ENCODE data around the gene ITK.

ITK gene

DNA sequence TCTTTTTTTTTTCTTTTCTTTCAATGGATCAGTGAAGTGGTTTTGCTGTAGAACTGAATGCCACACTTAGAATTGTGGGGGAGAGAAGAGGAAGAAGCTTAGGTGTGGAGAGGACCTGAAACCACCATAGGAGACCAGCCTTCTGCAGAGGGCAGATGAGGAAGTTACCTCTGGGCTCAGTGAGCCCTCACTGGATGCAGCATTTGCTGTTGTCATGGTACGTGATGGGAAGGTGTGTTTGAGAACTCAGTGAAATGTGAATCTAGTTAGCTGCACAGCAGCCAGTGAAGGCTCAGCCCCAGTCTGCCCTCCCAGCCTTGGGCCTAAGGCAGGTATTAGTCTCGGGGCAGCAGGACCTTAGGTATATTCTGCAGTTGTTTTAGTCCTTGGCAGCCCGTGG is 102.8 kb downstream of the ITK start:
- no peak for DNase-seq (ENCODE audit: low spot score)

DNA sequence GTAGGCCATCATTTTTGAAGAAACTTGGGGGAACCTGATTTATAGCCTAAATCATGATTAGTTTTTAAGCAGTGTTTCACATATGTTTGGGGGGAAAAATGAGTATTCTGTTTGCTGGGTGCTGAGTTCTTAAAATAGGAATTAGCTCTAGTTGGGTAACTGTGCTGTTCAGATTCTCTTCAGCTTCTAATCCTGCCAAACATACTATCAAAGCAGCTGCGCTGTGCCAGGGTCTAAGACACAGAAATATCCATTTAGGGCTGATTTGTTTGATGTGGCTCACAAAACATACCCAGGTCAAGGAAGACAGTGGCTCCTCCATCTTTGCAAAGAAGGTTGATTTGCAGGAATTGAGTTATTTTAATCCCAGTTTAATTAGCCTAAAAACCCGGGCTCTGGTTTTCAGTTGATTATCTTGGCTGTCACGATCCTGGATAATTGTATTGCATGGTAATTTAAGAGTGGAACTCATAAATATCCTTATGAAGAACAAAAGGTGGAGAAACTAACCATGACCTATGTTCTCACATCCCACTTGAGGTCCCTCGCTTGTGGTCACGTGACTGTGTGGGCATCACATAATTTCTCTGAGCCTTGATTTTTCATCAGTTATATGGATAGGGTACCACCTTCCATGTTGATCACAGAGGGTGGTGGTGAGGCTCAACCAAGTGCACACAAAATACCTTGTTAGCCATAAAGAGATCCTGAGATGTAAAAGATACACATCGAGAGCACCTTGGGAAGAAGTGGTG is 104.0 kb downstream of the ITK start:
- no peak for DNase-seq (ENCODE audit: low spot score)

DNA sequence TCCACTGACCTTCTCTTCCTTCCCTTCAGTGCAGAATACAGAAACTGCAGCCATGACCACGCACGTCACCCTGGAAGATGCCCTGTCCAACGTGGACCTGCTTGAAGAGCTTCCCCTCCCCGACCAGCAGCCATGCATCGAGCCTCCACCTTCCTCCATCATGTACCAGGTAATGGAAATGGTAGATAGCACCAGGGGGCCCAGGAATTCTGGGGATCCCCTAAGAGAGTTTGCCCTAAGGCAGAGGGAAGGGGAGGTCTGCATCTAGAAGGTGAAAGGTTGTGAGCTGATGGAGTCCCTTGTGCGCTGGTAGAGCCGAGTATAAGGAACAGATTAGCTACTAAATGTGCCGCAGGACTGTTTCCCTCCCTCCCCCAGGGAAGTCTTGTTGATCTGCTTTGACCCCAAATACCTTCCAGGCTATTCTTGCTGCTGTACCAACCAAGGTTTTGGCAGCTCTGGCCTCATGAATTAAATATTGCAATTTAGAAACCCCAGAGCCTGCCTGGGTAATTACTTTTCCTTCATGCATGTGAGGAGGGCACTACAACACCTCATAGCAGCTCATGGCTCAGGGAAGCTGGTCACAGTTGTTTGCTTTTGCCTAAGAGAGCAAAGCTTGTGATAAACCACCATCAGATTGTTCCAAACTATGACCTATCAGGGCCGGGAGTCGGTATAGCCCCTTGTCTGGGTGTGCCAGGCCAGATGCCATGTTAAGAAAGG is 104.8 kb downstream of the ITK start:
- DNase-seq (ENCODE audit: low spot score): no peak

DNA sequence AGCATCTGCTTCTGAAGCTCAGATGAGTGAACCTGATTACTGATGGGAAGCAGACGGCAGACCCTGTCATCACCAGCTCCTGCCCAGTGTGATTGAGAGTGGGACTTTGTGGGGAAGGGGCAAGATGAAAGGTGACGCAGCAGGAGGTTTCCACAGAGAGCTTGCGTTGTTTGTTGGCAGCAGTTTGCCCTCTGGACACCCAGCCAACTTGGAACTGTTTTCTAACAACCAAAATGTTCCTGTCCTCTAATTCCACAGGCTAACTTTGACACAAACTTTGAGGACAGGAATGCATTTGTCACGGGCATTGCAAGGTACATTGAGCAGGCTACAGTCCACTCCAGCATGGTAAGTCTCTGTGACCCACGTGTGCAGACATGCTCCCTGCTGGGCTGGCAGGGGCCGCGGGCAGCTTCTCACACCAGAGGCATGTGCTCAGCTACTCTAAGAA is 106.1 kb downstream of the ITK start:
- DNase-seq (ENCODE audit: low spot score): no peak

DNA sequence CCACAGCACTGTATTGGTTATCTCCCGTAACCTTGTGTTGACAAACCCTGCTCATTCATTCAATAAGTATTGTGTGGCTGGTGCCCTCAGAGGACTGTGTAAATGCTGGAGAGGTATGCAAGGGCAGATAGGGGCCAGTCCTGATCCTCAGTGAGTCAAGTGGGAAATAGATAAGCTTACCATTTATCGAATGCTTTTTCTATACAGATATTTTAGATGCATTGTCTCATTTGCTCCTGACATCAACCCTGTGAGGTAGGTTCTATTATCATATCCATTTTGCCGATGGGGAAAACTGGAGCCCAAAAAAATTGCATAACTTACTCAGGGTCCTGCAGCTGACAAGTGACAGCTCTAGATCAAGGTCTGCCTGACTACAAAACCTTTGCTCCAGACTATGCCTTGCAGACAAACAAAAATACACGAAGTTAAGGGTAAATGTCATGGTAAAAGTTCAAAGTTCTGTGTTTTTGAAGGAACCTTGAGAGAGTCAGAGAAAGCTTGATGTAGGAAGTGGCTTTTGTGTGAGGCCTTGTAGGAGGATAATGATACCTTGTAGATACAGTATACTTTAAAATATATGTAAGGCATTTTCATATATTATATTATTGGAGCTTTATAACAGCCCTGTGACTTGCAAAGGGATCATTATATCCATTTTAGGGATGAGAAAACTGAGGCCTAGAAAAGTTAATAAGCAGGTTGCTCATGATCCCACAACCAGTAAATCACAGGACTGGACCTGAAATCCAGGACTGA is 107.9 kb downstream of the ITK start:
- DNase-seq (ENCODE audit: low spot score): no peak

DNA sequence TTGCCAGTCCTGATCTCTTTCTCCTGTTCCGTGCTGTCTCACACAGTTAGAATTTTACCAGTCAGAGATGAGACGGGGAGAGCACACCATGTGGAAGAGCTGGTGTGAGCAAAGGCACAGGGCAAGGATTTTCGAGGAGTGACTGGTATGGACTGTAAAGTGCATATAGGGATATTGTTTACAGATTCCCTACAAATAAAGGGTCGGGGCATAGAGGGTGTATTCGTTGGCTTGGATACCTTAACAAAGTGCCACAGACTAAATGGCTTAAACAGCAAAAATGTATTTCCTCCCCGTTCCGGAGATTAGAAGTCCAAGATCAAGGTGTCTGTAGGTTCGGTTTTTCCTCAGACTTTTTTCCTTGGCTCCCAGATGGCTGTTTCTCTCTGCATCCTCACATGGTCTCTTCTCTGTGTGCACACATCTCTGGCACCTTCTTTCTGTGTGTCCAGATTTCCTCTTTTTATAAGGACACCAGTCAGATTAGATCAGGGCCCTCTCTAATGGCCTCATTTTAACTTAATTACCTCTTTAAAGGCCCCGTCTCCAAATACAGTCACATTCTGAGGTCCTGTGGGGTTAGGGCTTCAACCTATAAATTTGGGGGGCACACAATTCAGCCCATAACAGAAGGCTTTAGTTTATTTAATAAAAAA is 108.7 kb downstream of the ITK start:
- DNase-seq (ENCODE audit: low spot score): no peak

DNA sequence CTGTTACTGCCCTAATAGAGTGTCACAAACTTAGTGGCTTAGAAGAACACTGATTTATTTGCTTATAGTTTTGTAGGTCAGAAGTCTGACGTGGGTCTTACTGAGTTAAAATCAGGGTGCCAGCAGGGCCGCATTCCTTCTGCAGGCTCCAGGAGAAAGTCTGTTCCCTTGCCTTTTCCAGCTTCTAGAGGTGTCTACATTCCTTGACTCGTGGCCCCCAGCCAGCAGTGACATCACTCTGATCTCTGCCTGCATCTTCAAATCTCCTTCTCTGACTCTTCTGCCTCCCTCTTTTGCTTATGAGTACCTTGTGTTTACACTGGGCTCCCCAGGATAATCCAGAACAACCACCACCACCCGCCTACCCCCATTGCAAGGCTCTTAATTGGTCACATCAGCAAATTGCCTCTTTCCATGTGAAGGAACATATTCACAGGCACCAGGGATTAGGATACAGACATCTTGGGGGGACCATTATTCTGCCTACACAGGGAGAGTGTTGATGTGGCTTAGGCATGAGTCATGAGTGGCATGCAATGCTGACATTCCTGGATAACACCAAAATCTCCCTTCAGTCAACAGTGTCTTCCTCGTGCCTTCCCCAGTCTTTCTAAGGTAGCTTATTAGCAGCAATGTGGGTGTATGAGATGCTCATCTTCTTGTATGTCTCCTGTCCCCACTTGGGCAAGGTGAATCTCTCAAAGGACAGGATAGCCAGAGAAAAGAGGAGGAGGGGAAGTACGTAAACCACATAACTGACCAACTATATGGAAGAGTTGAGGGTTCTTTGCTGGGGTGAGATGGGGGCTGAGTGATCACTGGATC is 109.7 kb downstream of the ITK start:
- DNase-seq (ENCODE audit: low spot score): peak; percentile 62

DNA sequence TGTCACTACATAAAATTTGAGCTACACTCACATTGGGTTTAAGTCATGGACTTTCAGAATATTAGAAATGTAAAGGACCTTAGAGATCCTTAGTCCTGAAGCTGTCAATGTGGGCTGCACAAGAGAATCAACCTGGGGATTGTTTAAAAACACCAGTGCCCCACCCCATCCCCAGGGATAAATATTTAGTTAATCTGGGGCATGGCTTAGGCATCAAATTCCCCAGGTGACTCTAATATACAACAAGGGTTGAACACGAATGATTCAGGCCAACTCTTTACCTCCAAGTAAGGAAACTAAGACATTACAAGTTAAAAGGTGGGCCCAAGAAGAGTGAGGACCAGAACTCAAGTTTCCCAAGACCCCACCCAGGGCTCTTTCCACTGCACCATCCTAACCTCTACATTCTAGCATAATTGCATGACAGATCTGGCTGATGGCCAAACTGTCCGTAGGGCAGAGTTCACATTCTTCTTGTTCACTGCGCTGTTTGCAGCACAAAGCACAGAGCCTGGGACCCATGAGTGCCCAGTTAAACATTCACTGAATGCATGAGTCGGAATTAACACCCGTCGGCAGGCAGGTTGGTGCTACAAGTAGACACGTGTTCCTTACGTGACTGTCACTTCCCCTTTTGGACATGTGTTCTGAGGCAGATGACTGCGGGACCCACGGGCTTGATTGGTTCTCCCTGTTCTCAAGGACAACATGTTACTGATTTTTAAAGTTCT is 110.5 kb downstream of the ITK start:
- DNase-seq (ENCODE audit: low spot score): no peak

DNA sequence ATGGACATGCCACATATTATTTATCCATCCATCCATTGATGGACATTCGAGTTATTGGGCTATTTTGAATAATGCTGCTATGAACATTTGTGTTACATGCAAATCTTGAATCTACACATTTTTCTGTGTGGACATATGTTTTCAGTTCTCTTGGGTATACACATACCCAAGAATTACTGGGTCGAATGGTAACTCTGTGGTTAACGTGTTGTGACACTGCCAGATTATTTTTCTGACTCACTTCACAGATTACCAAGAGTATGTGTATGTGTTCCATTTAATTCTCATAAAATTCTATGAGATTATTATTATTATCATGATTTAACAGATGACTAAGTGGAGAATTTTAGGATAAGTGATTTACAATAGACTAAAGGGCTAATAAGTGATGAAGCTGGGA is 112.0 kb downstream of the ITK start:
- DNase-seq (ENCODE audit: low spot score): no peak

DNA sequence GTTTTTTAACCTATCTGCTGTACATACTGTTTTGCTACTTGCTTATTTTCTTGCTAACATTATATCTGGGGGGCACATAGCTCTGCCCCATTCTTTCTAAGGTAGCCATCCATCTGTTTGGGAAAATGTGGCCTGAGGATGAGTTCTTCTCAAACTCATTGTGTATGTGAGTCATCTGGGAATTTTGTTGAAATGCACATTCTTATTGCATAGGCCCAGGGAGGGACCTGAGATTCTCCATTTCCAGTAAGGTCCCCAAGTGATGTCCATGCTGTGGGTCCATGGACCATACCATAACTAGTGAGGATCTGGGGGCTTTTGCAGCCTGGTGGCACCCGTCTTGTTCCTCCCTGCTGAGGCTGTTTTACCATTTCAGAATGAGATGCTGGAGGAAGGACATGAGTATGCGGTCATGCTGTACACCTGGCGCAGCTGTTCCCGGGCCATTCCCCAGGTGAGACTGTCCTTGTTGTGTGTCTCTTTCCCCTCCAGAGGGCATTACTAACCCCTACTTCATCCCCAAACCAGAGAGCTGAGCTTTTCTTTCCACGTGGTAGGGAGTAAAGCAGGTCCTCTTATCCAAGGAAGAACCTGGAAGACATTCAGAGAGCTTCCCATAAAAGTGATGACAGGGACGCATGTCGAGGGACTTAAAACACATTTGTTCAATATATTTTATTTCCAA is 113.9 kb downstream of the ITK start:
- no peak for DNase-seq (ENCODE audit: low spot score)

DNA sequence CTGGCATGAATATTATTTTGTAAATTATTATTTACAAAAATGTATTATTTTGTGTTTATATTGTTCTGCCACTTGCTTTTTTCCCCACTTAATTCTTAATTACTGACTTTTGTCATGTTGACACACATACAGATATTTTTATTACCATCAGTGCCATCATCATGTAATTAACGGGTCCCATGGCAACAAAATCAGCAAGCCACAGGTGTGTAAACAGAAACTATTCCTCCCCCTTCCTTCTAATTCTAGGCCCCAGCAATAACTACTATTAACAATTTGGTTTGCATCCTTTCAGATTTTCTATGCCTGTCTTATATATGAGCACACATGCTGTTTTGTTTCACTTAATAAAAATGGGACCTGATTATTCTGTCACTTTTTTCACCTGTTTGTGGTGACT is 114.6 kb downstream of the ITK start:
- no peak for DNase-seq (ENCODE audit: low spot score)

DNA sequence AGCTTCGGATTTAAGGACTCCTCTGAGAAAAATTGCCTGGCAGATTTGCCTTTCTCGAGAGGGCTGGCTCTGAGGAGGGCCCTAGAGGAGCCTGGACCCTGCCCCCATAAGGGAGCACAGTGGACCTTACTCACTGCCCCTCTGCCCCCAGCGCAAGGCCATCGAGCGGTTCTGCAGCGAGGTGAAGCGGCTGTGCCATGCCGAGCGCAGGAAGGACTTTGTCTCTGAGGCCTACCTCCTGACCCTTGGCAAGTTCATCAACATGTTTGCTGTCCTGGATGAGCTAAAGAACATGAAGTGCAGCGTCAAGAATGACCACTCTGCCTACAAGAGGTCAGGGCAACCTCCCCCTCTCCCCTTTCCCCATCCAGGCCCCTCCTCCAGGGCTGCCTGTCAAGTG is 119.9 kb downstream of the ITK start:
- DNase-seq (ENCODE audit: low spot score): no peak

DNA sequence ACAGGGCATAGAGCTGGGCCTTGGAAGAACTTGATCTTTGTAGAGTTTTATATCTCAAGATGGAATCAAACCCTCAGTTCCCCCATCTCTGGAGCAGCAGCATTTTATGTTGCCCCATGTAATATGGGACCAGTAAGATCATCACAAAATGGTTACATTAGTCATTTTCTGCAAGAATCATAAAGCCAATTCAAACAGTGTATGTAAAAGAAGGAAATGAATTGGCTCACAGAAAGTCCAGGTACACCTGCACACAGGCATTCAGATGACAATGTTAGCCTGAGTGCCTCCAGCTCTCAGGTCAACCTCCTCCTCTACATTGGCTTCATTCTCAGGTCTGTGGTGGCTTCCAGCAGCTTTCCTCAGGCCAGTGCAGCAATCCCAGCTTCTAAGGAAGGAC is 120.4 kb downstream of the ITK start:
- DNase-seq (ENCODE audit: low spot score): no peak

DNA sequence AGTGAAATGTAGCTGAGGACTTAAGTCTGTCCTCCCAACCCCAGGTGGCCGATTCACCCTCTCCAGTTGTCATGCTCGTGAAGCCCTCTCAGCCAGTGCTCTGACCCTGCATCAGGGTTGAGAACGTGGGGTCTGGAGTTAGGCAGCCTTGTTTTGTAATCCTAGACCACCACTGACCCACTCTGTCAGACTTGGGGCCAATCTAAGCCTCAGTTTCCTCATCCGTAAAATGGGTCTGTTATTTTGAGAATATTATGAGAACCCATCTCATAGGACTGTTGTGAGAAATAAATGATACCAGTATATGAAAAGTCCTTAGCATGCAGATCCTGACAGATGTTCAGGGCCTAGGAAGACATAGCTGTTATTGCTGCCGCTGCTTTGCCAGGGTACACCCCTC is 122.4 kb downstream of the ITK start:
- no peak for DNase-seq (ENCODE audit: low spot score)

DNA sequence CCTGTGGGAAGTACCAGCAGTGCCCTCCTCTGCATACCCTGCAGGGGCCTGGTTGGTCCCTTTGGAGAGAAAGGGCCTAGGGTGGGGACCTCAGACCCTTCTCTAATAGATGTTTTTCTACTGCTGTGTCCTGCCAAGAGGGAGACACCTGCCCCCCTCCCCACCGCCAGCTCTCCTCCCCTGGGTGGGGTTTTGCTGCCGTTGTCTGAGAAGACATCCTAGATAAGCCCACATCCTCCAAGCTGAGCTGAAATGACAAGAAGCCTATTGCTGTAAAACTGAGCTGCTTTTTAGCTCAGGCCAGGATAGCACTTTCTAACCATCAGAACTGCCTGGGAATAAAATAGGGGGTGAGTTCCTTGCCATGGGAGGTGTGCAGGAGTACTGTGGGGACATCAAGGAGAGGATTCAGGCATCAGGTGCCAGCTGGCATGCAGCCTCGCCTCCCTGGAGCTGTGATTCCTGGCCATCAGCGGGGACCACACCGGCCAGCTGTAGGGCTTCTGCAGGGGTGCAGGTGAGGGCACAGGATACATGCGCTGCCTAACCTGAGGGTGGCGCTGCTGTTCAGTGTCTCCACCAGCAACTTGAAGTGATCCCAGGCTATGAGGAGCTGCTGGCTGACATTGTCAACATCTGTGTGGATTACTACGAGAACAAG is 123.2 kb downstream of the ITK start:
- DNase-seq (ENCODE audit: low spot score): no peak
